ENCODE measurements around the gene CD36. TPM values are rescaled to one million over a fixed set of nuclear protein-coding genes. Genes with fewer than 3 reads are reported as not detected.

CD36 gene
- total RNA-seq, 1 experiment from 2014 or later, result 0.32 TPM

- TF ChIP-seq ZFX (IDR thresholded peaks at IDR 0.05) (no peak), POLR2A (IDR thresholded peaks at IDR 0.05; ENCODE audit: borderline replicate concordance, extremely low read depth, insufficient read depth, insufficient read length) (no peak), SP1 (IDR thresholded peaks at IDR 0.05; ENCODE audit: low read depth) (no peak), FOSL1 (IDR thresholded peaks at IDR 0.05; ENCODE audit: low read depth) (no peak), SRF (IDR thresholded peaks at IDR 0.05; ENCODE audit: low read depth) (no peak), POLR2AphosphoS5 (IDR thresholded peaks at IDR 0.05; ENCODE audit: low read depth, low read length) (no peak), CBX3 (IDR thresholded peaks at IDR 0.05; ENCODE audit: low read depth) (no peak), EZH2 (IDR thresholded peaks at IDR 0.05) (no peak), ZNF274 (IDR thresholded peaks at IDR 0.05; ENCODE audit: low read depth, low read length) (no peak)
- TF ChIP-seq, protein P1, sequence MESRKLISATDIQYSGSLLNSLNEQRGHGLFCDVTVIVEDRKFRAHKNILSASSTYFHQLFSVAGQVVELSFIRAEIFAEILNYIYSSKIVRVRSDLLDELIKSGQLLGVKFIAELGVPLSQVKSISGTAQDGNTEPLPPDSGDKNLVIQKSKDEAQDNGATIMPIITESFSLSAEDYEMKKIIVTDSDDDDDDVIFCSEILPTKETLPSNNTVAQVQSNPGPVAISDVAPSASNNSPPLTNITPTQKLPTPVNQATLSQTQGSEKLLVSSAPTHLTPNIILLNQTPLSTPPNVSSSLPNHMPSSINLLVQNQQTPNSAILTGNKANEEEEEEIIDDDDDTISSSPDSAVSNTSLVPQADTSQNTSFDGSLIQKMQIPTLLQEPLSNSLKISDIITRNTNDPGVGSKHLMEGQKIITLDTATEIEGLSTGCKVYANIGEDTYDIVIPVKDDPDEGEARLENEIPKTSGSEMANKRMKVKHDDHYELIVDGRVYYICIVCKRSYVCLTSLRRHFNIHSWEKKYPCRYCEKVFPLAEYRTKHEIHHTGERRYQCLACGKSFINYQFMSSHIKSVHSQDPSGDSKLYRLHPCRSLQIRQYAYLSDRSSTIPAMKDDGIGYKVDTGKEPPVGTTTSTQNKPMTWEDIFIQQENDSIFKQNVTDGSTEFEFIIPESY (IDR thresholded peaks at IDR 0.05; ENCODE audit: extremely low read depth, insufficient replicate concordance, low read length), result no peak
- ChIA-PET CTCF (no interaction called here), POLR2A (no interaction called here), RAD21 (ENCODE audit: low non-redundant PET in 1 of 2, low total read pairs in 2 of 2, uncharacterized antibody in 2 of 2, unreplicated experiment in 2 of 2) (no interaction called here)
- no TSS peak for BruUV-seq (replicated peaks)
- ATAC-seq (no peak), DNase-seq (ENCODE audit: low read depth, low spot score) (no peak)
- Histone ChIP-seq H4K20me1 (ENCODE audit: insufficient read depth) (no peaks in the 10 kb centered on the region), H3K9me3 (ENCODE audit: control insufficient read depth in 1 of 2, insufficient read depth in 1 of 2, low read depth in 1 of 2, low read length in 2 of 2) (no peaks in the 10 kb centered on the region), H3K4me1 (ENCODE audit: control insufficient read depth in 1 of 2, insufficient read depth in 2 of 2, low read length in 2 of 2) (no peaks in the 10 kb centered on the region), H3K9me2 (ENCODE audit: insufficient read depth) (no peaks in the 10 kb centered on the region), H3K9ac (ENCODE audit: low read length) (no peak overlapping the region), H3K27me3 (ENCODE audit: insufficient read depth, low read length) (no peaks in the 10 kb centered on the region), H3K27ac (ENCODE audit: low read depth, low read length) (no peak overlapping the region), H3K4me2 (ENCODE audit: low read length) (no peak overlapping the region), H3K79me2 (ENCODE audit: insufficient read depth, low read length) (no peaks in the 10 kb centered on the region), H3K36me3 (ENCODE audit: control insufficient read depth in 1 of 2, insufficient read depth in 2 of 2, low read length in 2 of 2) (no peaks in the 10 kb centered on the region), H3K4me3 (replicated peaks in 1 of 2; ENCODE audit: low read depth in 1 of 2, low read length in 2 of 2) (no peak overlapping the region), H2AFZ (ENCODE audit: low read depth, low read length, poor library complexity, severe bottlenecking) (no peak overlapping the region)
- intact Hi-C loops (cut with micrococcal nuclease), result no loop called here
These were observed 3.1 kb downstream of the CD36 start for GRCh38 chr7:80641548-80641947.

DNA sequence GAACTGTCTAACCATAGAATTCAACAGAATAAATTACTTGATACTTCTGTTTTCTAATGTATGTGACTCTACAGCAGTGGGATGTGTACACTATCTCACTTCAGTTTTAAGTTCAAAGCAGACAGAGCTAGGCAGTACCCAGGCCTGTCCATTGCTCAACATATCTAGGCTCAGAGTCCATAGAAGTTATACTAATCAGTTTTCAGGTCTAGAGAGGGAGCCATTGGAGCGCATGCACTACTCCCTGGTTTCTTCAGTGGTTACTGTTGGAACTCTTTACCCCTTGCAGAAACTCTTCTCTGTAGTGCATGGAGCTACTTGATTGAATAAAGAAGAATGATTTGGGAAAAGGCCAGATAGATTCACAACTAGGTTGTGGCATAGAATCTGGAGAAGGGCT is 4.4 kb downstream of the CD36 start:
- Histone ChIP-seq H3K4me1 (ENCODE audit: control insufficient read depth in 1 of 2, insufficient read depth in 2 of 2, low read length in 2 of 2) (no peaks in the 10 kb centered on the region), H2AFZ (ENCODE audit: low read depth, low read length, poor library complexity, severe bottlenecking) (no peak overlapping the region), H3K4me3 (replicated peaks in 1 of 2; ENCODE audit: low read depth in 1 of 2, low read length in 2 of 2) (no peak overlapping the region), H4K20me1 (ENCODE audit: insufficient read depth) (no peaks in the 10 kb centered on the region), H3K27ac (ENCODE audit: low read depth, low read length) (no peak overlapping the region), H3K9me3 (ENCODE audit: control insufficient read depth in 1 of 2, insufficient read depth in 1 of 2, low read depth in 1 of 2, low read length in 2 of 2) (no peaks in the 10 kb centered on the region), H3K36me3 (ENCODE audit: control insufficient read depth in 1 of 2, insufficient read depth in 2 of 2, low read length in 2 of 2) (no peaks in the 10 kb centered on the region), H3K9me2 (ENCODE audit: insufficient read depth) (no peaks in the 10 kb centered on the region), H3K79me2 (ENCODE audit: insufficient read depth, low read length) (no peaks in the 10 kb centered on the region), H3K4me2 (ENCODE audit: low read length) (no peak overlapping the region), H3K9ac (ENCODE audit: low read length) (no peak overlapping the region), H3K27me3 (ENCODE audit: insufficient read depth, low read length) (no peaks in the 10 kb centered on the region)
- no peak for TF ChIP-seq CEBPB (IDR thresholded peaks at IDR 0.05; ENCODE audit: low read depth)
- TF ChIP-seq, protein P2, sequence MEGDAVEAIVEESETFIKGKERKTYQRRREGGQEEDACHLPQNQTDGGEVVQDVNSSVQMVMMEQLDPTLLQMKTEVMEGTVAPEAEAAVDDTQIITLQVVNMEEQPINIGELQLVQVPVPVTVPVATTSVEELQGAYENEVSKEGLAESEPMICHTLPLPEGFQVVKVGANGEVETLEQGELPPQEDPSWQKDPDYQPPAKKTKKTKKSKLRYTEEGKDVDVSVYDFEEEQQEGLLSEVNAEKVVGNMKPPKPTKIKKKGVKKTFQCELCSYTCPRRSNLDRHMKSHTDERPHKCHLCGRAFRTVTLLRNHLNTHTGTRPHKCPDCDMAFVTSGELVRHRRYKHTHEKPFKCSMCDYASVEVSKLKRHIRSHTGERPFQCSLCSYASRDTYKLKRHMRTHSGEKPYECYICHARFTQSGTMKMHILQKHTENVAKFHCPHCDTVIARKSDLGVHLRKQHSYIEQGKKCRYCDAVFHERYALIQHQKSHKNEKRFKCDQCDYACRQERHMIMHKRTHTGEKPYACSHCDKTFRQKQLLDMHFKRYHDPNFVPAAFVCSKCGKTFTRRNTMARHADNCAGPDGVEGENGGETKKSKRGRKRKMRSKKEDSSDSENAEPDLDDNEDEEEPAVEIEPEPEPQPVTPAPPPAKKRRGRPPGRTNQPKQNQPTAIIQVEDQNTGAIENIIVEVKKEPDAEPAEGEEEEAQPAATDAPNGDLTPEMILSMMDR (IDR thresholded peaks at IDR 0.05 in 2 of 3, conservative IDR thresholded peaks at IDR 0.05 in 1 of 3; ENCODE audit: borderline replicate concordance in 1 of 3, insufficient read depth in 1 of 3, low read depth in 2 of 3, low read length in 2 of 3), result no peak
- no peak for TF ChIP-seq MAX (IDR thresholded peaks at IDR 0.05)
- no peak for TF ChIP-seq TCF7L2 (IDR thresholded peaks at IDR 0.05; ENCODE audit: borderline replicate concordance, extremely low read depth, insufficient read depth, insufficient read length)
- no peak for TF ChIP-seq EGR1 (IDR thresholded peaks at IDR 0.05; ENCODE audit: low read depth)
- TF ChIP-seq CBX3 (IDR thresholded peaks at IDR 0.05; ENCODE audit: low read depth), result no peak
- no peak for TF ChIP-seq POLR2A (IDR thresholded peaks at IDR 0.05; ENCODE audit: borderline replicate concordance, extremely low read depth, insufficient read depth, insufficient read length)
- no peak for TF ChIP-seq SRF (IDR thresholded peaks at IDR 0.05; ENCODE audit: low read depth)
- TF ChIP-seq FOSL1 (IDR thresholded peaks at IDR 0.05; ENCODE audit: low read depth), result no peak
- no peak for TF ChIP-seq SP1 (IDR thresholded peaks at IDR 0.05; ENCODE audit: low read depth)
- no peak for TF ChIP-seq JUND (IDR thresholded peaks at IDR 0.05)
- no peak for TF ChIP-seq RAD21 (IDR thresholded peaks at IDR 0.05; ENCODE audit: low read depth)
- DNase-seq (ENCODE audit: low read depth, low spot score), result no peak
- intact Hi-C loops (cut with micrococcal nuclease), result no loop called here
- ChIA-PET CTCF (no interaction called here), POLR2A (no interaction called here), RAD21 (ENCODE audit: low non-redundant PET in 1 of 2, low total read pairs in 2 of 2, uncharacterized antibody in 2 of 2, unreplicated experiment in 2 of 2) (no interaction called here)
- ATAC-seq, result no peak
- BruUV-seq (replicated peaks), result no TSS peak
